ENCODE data around the gene KYAT1. TPM values are rescaled to one million over a fixed set of nuclear protein-coding genes. Genes with fewer than 3 reads are reported as not detected.

Gene KYAT1
- total RNA-seq, 2 donors from 2014 or later, result 19.9 to 49.0 TPM

GRCh38 chr9:128792978-128793686 is 88.6 kb downstream of the KYAT1 start:
- peak in 1 of 2 donors; percentile 47 for ATAC-seq
- no peaks in the 10 kb centered on the region for H3K36me3 Mint-ChIP-seq
- peak overlapping the region; percentile 31 to 40 for H3K27ac Mint-ChIP-seq
- DNase-seq (ENCODE audit: low spot score in 2 of 2), result no peak
- no peaks in the 10 kb centered on the region for H3K9me3 Mint-ChIP-seq

DNA sequence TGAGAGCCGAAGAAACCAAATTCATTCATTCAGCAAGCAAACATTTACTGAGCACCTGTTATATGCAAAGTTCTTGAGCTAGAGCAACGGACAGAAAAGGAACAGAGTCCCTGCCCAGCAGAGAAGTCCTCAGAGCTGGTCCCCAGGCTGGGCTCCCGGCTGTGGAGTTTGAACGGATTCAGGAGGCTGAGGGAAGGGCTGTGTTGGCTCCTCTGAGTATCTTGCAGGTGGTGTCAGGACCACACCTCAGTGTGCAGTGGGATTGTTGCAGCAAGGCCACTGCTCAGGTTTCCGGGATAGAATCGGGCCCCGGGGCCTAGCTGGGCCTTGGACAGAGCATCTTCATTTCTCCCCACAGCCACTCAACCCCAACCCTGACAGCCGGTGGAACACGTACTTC is 89.6 kb downstream of the KYAT1 start:
- Mint-ChIP-seq H3K36me3 (peaks cover 6 to 7% of the 10 kb centered on the region in 2 donors), H3K9me3 (no peaks in the 10 kb centered on the region), H3K27ac (peak overlapping the region; percentile 9 to 31)
- no peak for ATAC-seq
- no peak for DNase-seq (ENCODE audit: low spot score in 2 of 2)

DNA sequence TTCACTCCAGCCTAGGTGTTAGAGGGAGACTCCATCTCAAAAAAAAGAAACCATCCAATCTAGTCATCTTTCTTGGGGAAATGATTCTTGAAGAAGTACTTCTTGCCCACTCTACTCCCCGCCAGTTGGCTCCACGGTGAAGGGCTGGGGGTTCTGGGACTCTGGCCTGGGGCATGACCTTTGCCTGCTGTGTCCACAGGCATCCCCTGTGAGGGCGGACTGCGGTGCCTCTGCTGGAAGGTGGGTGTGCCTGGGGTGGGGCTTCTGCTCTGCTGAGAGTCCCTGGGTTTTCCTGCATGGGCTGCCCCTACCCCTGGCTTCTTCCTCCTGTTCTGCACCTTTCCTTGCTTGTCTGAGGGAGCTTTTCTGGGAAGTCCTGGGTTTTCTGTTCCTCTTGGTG is 91.2 kb downstream of the KYAT1 start:
- DNase-seq (ENCODE audit: low spot score in 2 of 2), result no peak
- ATAC-seq, result no peak
- Mint-ChIP-seq H3K27ac (peak overlapping the region; percentile 60 to 90), H3K36me3 (peaks cover 6 to 7% of the 10 kb centered on the region in 2 donors), H3K9me3 (no peaks in the 10 kb centered on the region)

GRCh38 chr9:128788445-128788844 is 93.3 kb downstream of the KYAT1 start:
- no peaks in the 10 kb centered on the region for H3K9me3 Mint-ChIP-seq
- DNase-seq (ENCODE audit: low spot score in 2 of 2) (no peak), ATAC-seq (no peak)
- H3K36me3 Mint-ChIP-seq, result peaks cover 6 to 7% of the 10 kb centered on the region in 2 donors
- H3K27ac Mint-ChIP-seq, result peak overlapping the region; percentile 85 to 96

DNA sequence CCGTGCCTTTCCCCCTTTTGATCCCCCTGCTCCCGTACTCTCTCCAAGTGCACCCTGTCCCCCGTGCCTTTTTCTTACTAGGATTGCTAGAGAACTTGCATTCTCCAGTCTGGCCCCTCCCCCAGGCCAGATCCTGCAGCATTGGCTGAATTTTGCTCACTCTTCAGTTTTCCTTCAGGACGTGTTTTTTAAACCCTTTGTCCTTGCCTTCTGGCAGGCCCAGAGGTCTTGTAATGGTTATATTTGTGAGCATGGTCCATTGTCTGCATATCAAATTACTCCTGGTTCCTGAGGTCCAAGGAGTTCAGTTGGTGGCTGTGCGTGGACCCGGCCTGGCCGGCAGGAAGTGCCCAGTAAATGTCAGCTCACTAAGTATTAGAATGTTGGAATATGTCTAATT is 94.1 kb downstream of the KYAT1 start:
- DNase-seq (ENCODE audit: low spot score in 2 of 2) (no peak), ATAC-seq (peak in 1 of 2 donors; percentile 17)
- peak overlapping the region; percentile 85 to 96 for H3K27ac Mint-ChIP-seq
- H3K36me3 Mint-ChIP-seq, result peaks cover 6 to 7% of the 10 kb centered on the region in 2 donors
- no peaks in the 10 kb centered on the region for H3K9me3 Mint-ChIP-seq

DNA sequence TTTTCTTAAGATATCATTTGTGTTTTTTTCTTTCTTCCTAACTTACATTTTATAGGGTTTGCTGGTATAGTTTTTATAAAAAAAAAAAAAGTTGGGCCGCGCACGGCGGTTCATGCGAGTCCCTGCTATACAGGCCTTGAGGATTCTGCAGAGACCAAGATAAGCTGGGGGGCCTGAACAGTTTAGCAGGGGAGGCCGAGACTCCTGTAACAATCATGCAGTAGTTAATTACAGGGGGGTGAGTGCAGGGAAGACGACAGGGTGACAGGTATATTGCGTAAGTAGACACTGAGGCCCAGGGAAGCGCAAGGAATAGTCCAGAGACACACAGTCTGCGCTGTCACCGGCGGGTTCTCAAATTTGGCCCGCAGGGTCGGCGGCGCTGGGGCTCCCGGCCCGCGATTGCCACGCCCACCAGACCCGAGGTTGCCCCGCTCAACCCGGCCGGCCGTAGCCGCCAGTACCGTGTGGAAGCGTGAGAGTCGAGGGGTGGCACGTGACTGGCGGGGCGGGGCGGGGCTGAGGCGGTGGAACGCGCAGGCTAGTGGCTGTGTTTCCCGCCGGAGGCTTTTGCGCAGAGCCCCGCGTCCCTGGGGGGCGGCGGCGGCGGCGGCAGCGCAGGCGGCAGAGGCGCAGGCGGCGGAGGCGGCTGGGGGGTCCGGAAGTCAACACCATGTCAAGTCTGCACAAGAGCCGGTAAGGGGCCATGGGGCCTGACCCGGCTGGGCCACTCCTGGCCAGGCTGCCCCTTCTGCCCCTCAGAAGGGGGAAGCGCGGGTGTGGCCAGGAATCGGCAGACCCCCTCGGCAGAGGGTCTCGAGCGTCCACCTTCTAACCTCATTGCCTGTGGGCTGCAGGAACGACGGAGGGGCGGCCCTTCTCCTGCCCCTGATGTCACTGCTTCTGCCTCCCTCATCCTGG is 94.8 kb downstream of the KYAT1 start, which contains the start of gene TBC1D13:
Gene TBC1D13 (plus strand): TSS at position 573 of the 921 bp plus-strand sequence. CDS start 101 bp downstream, at position 674.
- peak; percentile 86 to 91 for DNase-seq (ENCODE audit: low spot score in 2 of 2)
- Mint-ChIP-seq H3K36me3 (peaks cover 6 to 7% of the 10 kb centered on the region in 2 donors), H3K27ac (peak within 1 kb of the TSS; percentile 85 to 97), H3K9me3 (no peaks in the 10 kb centered on the region)
- ATAC-seq, result peak; percentile 98 to 99

DNA sequence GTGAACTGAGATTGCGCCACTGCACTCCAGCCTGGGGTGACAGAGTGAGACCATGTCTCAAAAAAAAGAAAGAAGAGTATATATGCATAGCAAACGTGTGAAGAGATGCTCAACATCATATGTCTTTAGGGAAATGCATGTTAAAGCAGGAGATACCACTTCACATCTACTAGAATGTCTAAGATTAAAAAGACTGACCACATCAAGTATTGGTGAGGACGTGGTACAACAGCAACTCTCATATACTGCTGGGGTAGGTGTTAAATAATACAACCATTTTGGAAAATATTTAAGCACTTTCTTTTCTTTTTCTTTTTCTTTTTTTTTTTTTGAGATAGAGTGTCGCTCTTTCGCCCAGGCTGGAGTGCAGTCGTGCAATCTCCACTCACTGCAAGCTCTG is 96.3 kb downstream of the KYAT1 start:
- H3K9me3 Mint-ChIP-seq, result peaks cover 3 to 4% of the 10 kb centered on the region in 2 donors
- ATAC-seq (no peak), DNase-seq (ENCODE audit: low spot score in 2 of 2) (no peak)
- H3K27ac Mint-ChIP-seq, result no peak overlapping the region
- peaks cover 7 to 11% of the 10 kb centered on the region in 2 donors for H3K36me3 Mint-ChIP-seq

Other genes starting within 250 kb of the KYAT1 start
- 10 to 100 TPM; 22.2 to 27.3 TPM for gene DYNC2I2, start 225.1 kb downstream of the KYAT1 start, total RNA-seq
- 100 to 1,000 TPM; 499 to 548 TPM for gene SET, start 192.7 kb downstream of the KYAT1 start, total RNA-seq
- 10 to 100 TPM; 10.7 to 14.0 TPM for gene PKN3, start 179.4 kb downstream of the KYAT1 start, total RNA-seq
- 10 to 100 TPM; 56.2 to 59.9 TPM for gene ZDHHC12, start 157.8 kb downstream of the KYAT1 start, total RNA-seq
- 10 to 100 TPM; 17.3 to 24.9 TPM for gene ZER1, start 110.0 kb downstream of the KYAT1 start, total RNA-seq
- 10 to 100 TPM; 15.6 to 22.7 TPM for gene TBC1D13, start 94.7 kb downstream of the KYAT1 start, total RNA-seq
- 10 to 100 TPM in 1 of 2 donors, 1 to 10 TPM in 1; 8.2 to 16.0 TPM for gene ENDOG, start 63.5 kb downstream of the KYAT1 start, total RNA-seq
- 10 to 100 TPM; 63.8 to 64.9 TPM for gene SPOUT1, start 52.2 kb downstream of the KYAT1 start, total RNA-seq
- 10 to 100 TPM; 16.3 to 20.9 TPM for gene LRRC8A, start 183 bp upstream of the KYAT1 start, total RNA-seq
- under 1 TPM; 0.54 to 0.64 TPM for gene PHYHD1, start 39.0 kb upstream of the KYAT1 start, total RNA-seq
- gene DOLK, start 65.7 kb upstream of the KYAT1 start, total RNA-seq, result 1 to 10 TPM; 5.1 to 5.6 TPM
- gene NUP188, start 65.7 kb upstream of the KYAT1 start, total RNA-seq, result 100 to 1,000 TPM; 110 to 123 TPM
- 10 to 100 TPM; 44.1 to 59.9 TPM for gene SH3GLB2, start 146.4 kb upstream of the KYAT1 start, total RNA-seq
- 10 to 100 TPM; 30.4 to 79.3 TPM for gene MIGA2, start 154.7 kb upstream of the KYAT1 start, total RNA-seq
- 10 to 100 TPM; 11.6 to 36.1 TPM for gene DOLPP1, start 199.2 kb upstream of the KYAT1 start, total RNA-seq
- 10 to 100 TPM; 14.7 to 35.6 TPM for gene CRAT, start 228.8 kb upstream of the KYAT1 start, total RNA-seq
- gene PTPA, start 229.5 kb upstream of the KYAT1 start, total RNA-seq, result 100 to 1,000 TPM in 1 of 2 donors, 10 to 100 TPM in 1; 93.1 to 109 TPM

All from activated naive CD4-positive, alpha-beta T cell treated with anti-CD3 and anti-CD28 coated beads, Interleukin-2, amount 50 U/mL, for 72 hours (primary cell).